ENCODE results near the gene DDX51.

Gene DDX51

DNA sequence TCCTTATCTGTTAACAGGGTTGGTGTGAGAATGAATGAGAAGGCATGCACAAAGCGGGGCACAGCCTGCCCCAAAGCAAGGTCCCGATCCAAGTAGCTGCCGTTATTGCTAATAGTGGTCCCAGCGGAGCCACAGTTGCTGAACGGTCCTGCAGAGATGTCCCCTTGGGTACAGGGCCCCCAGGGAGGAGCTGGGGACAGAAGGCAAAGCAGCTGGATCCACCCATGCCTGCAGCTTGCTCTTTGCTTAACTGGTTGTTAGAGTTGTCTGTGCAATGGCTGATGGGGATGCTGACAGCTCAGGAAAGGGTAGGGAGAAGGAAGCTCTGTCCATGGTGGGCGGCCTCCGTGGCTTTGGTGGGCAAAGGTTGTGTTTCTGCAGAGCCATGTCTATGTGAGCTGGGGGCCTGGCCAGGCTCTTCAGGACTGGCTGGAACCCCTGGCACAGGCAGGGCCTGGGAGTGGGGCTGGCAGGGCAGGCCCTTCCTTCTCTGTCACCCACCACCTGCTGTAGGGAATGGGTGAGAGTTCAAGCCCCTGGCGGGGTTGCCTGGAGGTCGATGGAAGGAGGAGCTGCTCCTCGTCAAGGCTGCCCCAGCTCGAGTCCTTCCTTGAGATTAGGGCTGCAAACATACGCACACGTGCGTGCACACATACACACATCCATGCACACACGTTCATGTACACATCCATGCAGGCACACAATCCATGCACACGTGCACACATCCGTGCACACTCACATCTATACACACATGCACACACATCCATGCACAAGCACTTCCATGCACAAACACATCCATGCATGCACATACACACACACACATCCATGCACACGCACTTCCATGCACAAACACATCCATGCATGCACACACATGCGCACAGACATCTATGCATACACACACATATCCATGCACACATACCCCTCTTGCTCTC, 35.6 kb upstream of the DDX51 start:
- no peak for DNase-seq (ENCODE audit: low read depth in 1 of 2, low spot score in 1 of 2)

DNA sequence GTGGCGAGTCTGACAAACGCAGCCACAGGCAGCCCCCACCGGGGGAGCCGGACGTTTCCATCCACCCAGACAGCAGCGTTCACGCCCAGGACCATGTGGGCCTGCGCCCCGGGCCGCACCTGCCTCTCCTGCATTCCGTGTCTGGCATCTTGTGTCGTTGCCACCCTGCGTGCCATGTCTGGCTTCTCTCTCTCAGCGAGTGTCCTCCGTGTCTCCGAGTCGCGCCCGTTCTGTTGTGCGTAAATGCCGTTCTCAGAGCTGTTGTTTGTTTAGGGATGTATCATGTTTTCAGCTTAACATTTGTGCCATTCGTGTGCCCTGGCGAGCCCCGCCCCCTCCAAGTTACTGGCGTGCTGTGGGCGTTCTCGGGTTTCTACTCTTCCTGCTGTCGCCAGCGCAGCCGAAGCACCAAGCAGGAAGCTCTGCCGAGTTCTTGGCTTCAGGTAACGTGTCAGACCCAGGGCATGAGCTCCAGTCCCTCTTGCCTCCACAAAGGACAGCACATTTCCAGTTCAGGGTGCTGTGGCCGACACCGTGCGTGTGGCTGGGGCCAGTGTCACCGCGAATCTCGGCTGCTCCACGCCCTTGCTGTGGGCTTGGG, 34.8 kb upstream of the DDX51 start:
- DNase-seq (ENCODE audit: low read depth in 1 of 2, low spot score in 1 of 2): peak in 1 of 2 donors; percentile 24

GRCh38 chr12:132178316-132178715, 34.2 kb upstream of the DDX51 start:
- no peak for DNase-seq (ENCODE audit: low read depth in 1 of 2, low spot score in 1 of 2)

DNA sequence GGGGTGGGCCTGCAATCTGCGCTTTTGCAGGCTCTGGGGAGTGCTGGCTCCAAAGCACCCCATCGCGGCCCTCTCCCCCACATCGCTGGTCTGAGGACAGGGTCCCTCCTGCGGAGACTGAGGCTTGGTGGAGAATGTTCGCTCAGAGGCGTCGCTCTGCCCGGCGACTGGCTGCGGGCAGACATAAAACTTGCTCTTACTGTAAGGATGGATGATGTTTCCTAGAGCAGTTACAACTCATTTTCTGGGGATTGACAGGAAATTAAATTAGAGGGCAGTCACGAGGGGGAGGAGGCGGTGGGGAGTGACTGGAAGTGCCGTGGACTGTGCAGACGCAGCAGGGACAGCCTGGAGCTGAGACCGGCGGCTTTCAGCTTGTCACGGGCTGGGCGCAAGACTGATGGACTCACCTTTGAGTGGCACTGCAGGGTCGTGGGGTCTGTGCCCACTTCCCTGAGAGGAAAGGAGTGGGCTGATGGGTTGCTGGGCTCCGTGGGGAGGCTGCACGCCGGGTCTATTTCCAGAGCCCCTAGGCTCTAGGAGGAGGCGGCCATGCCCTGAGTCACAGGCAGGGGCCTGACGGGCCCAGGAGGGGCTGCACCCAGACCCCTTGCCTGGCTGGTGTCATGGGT, 32.9 kb upstream of the DDX51 start:
- no peak for DNase-seq (ENCODE audit: low read depth in 1 of 2, low spot score in 1 of 2)

DNA sequence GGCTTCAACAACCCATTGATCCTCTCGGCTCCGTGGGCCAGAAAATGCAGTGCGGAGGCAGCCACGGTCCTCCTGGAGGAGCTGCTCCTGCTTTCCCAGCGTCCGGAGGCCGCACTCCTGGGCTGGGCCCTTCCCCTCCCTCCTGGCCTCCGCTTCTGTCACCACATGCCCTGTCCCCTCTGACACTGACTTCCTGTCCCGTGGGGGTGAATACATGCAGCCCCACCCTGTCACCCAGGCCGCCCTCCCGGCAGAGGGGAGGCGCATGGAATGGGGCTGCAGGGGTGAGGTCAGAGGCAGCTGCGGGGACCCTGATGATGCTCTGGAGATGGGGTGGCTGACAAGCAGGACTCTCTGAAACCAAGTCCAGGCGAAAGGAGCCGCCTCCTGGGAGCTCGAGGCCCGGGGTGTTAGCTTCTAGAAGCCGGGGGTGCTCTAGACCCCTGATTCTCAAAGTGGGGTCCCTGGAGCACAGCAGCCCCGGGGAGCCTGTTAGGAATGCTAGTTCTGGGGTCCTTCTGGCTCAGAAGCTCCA, 32.3 kb upstream of the DDX51 start:
- no peak for DNase-seq (ENCODE audit: low read depth in 1 of 2, low spot score in 1 of 2)

DNA sequence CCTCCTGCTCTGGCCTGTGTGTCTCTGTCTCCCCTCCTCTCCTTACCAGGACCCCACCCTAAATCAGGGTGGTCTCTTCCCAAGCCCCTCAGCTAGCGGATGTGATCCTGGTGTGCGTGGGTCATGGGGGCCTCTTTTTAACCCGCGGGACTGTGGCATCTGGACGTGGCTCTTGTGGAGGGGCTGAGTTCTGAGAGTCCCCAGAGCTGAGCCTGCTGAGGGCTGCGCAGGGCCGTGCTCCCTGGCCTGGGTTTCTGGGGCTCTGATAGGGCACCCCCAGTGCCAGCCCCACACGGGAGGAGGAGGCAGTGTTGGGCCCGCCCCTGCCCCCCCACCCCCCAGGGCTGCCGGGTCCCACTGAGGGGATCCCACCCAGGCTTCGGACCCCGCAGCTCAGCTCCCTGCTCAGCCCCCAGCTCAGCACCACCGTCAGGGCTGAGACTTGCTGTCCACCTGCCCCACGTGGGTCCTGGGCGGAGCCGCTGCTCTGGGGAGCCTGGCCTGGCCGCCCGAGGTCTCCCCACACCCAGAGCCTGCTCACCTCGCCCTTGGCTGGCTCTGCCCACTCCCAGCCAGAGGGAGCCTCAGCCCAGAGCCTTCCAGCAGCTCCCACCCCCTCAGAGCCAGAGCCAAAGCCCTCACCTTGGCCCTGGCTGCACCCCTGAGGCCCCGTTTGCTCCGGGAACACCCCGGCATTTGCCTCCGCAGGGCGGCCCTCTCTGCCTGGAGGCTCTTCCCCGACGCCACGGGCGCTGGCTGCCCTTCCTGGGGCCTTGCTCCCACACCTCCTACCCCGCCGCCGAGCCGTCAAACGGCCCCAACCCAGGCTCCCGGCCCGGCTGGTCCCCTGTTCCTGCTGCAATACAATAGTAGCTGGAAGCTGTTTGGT, 31.6 kb upstream of the DDX51 start:
- no peak for DNase-seq (ENCODE audit: low read depth in 1 of 2, low spot score in 1 of 2)

DNA sequence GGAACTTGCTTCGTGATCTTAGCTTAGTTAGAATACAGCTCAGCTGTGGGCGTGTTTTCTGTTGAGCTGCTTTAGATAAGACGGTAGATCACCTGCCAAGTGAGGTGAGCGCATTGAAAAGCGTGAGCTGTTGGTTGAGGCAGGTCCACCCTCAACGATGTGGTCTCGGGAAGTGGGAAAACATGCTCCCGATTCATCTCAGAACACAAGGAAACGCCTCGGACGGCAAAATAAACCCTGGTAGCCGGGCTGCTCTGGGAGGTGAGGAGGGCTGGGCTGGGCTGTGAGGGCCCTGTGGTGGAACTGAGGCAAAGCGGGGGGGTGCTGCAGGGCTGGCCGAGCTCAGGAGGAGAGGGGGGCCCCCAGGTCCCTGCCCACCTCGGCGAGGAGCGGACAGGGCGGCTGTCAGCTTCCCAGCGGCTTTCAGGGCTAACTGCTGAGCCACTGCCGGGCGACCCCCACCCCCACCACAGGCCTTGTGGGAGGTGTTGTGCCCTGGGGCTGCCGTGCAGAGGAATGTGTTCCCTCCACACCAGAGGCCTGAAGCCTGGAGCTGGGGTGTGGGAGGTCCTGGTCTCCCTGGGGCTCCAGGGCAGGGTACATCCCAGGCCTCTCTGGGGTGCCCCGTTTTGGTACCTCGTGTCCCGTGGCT, 30.8 kb upstream of the DDX51 start:
- no peak for DNase-seq (ENCODE audit: low read depth in 1 of 2, low spot score in 1 of 2)

DNA sequence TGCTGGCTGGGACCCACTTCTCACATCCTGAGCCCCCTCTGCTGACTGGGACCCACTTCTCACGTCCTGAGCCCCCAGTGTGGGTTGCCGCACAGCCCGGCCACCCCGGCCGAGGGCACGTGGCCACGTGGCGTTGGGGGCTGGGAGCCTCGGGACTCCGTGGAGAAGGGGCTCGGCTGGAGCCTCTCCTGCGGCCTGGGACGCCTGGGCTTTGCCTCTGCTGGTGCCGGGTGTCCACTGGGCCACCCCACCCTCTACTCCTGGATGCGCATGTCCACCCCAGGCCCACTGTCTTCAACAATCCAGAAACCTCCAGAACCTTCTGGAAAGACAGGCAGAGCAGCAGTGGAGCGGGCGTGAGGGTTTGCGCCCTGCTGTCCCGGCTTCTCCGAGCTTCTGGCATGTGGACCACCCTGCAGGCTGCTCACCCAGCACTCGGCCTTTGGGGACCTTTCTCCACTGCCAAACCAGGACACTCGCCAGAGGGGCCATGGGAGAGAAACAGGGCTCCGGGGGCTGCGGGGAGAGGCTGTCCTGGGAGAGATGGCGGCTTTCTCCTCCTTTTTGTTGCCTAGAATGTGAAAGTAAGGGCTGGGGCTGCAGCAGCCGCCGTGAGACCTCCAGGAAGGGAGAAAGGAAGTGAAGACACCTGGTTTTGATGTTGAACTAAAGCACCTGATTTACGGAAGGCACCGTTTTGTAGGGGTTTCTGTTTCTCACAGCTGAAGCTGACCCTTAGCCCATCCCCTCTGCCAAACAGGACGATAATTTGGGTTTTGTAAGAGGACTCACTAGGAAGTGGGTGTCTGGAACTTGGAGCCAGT, 30.1 kb upstream of the DDX51 start:
- no peak for DNase-seq (ENCODE audit: low read depth in 1 of 2, low spot score in 1 of 2)

DNA sequence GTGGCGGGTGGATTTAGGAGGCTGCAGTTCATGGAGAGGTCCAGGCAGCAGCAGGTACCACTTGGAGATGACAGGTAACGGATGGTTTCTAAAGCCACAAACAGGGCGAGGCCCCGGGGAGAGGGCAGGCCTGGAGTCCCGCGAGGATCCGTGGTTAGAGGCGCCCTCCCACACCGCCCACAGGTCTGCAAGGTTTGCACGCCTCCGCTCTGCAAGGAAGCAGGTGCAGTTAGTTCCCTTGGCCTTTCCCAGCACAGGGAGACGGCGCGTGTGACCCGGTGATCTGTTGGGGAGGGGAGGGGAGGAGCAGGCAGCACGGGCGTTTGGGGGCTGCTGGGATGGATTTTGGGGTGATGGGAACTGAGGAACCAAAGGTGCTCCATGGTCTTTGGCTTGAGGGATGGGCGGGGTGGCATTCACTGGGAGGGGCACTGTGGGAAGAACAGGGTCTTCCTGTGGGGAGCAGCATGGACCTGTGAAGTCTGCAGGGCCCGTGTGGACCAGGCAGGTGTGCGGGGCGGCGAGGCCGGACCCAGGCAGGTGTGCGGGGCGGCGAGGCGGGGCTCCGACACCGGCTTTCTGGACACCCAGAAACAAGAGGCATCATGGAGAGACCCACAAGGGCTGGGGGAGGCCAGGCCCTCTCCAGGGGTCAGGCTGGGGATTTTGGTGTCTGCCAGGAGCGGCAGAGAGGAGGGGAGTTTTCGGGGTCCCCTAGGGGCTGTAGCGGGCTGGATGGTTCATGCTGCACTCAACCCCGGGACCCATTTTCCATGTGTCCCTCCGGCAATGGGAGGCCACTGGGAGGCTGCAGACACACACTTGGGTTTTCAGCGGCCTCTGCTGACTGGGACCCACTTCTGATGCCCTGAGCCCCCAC, 29.3 kb upstream of the DDX51 start:
- no peak for DNase-seq (ENCODE audit: low read depth in 1 of 2, low spot score in 1 of 2)

- DNase-seq (ENCODE audit: low read depth in 1 of 2, low spot score in 1 of 2): no peak
These were observed 28.5 kb upstream of the DDX51 start for GRCh38 chr12:132172619-132173018.

- no peak for DNase-seq (ENCODE audit: low read depth in 1 of 2, low spot score in 1 of 2)
These were observed 27.9 kb upstream of the DDX51 start for GRCh38 chr12:132171968-132172521.

- DNase-seq (ENCODE audit: low read depth in 1 of 2, low spot score in 1 of 2): no peak
These were observed 27.3 kb upstream of the DDX51 start for GRCh38 chr12:132171293-132171967.

- DNase-seq (ENCODE audit: low read depth in 1 of 2, low spot score in 1 of 2): no peak
These were observed 26.6 kb upstream of the DDX51 start for GRCh38 chr12:132170637-132171292.

DNA sequence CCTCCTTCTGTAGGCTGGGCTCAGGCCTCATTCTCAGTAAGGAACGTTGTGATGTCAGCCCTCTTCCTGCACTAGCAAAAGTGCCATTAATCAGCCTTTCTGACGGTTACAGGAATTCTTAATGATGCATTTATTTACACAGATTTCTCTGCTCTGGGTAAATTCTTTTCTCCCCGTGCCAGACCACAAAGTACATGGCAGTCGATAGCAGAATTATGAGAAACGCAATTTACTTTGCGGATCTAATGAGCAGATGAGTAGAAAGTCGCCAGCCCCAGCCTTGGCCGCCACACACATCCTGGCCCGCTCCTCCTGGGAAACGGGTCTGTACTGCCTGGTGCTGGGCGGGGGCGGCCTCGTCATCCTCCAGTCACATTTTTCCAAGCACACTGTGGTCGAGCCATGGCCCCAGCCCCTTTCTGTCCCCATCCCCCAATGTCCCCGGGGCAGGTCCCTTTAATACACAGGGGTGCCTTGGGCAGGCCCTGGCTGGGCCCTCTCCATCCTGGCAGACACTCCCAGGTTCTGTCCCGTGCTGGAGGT, 26.0 kb upstream of the DDX51 start:
- no peak for DNase-seq (ENCODE audit: low read depth in 1 of 2, low spot score in 1 of 2)

DNA sequence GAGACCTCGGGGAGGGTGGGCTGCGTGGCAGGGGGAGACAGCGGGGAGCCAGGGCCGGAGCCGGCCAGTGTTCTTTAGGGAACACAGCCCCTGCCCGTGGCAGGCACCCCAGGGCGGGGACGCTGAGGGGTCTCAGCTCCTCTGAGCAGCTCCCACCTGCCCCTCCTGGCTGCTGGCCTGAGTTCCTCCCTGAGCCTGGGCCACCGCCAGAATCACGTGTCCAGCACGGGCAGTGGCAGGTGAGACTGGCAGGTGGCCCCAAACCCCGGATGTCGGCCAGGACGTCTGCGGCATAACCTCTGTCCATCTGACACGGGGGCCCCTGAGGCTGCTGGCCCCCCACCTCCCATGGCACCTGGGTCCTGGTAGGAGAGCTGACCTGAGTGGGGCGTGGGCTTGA, 25.3 kb upstream of the DDX51 start:
- DNase-seq (ENCODE audit: low read depth in 1 of 2, low spot score in 1 of 2): no peak

DNA sequence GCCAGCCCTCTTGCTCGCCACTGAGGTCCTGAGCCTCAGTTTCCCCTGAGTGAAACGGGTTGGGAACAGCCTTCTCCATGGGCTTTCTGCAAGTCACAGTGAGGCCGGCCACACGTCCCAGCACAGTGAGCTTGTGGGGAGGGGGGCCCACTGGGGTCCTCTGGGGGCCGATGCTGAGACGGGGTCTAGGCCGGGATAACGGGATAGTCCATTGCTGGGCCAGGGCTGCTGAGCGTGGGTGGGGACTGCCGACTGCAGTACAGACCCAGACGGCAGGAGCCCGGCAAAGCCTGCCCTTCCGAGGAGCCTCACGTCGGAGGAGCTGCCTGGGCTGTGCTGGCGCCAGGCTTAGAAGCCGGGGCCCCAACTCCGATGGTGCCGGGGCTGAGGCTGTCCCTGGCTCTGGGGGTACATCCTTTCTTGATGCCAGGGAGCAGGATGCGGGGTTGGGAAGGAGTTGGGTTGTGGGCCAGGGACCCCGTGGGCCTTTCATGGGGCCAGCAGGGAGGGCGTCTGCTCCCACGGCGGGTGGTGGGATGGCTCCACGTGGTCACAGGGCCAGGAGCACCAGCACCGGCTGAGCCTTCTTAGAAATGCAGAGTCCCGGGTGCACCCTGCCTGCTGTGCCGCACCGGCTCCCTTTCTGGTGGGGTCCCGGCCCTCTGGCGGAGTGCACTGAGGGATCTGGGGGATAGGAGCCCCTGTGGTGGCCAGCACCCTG, 24.4 kb upstream of the DDX51 start:
- DNase-seq (ENCODE audit: low read depth in 1 of 2, low spot score in 1 of 2): no peak

Measured in stimulated activated CD4-positive, alpha-beta T cell treated with anti-CD3 and anti-CD28 coated beads, Interleukin-15, amount 100 ng/mL, for 1 hour (primary cell).